Activated gamma-delta T cell treated with anti-CD3 and anti-CD28 coated beads, Interleukin-2, amount 50 U/mL, for 16 hours (primary cell): ENCODE data around the gene FAM83C.

Source experiments
- DNase-seq: peaks from one replicate; pipeline ENCODE4 v3.0.0-alpha.2; 2020; ENCODE audit warnings: low read depth

Gene FAM83C

GRCh38 chr20:35298264-35298663 lies 6.0 kb upstream of the FAM83C start:
- DNase-seq: no peak

GRCh38 chr20:35297740-35298139 lies 5.5 kb upstream of the FAM83C start:
- no peak for DNase-seq

GRCh38 chr20:35297155-35297554 lies 4.9 kb upstream of the FAM83C start:
- no peak for DNase-seq

- no peak for DNase-seq
These were observed 3.9 kb upstream of the FAM83C start for GRCh38 chr20:35296101-35296554.

GRCh38 chr20:35295674-35296073 lies 3.4 kb upstream of the FAM83C start:
- DNase-seq: no peak

GRCh38 chr20:35295058-35295457 lies 2.8 kb upstream of the FAM83C start:
- no peak for DNase-seq

GRCh38 chr20:35294293-35294685 lies 2.1 kb upstream of the FAM83C start:
- no peak for DNase-seq

GRCh38 chr20:35293303-35294292 lies 1.4 kb upstream of the FAM83C start:
- no peak for DNase-seq

- no peak for DNase-seq
These were observed 470 bp upstream of the FAM83C start for GRCh38 chr20:35292504-35293285.

- no peak for DNase-seq
These were observed 1.3 kb downstream of the FAM83C start for GRCh38 chr20:35290887-35291417.

- DNase-seq: no peak
These were observed 1.9 kb downstream of the FAM83C start for GRCh38 chr20:35290186-35290886.

- no peak for DNase-seq
These were observed 3.7 kb downstream of the FAM83C start for GRCh38 chr20:35288325-35289060.

GRCh38 chr20:35287509-35288324 lies 4.5 kb downstream of the FAM83C start:
- DNase-seq: no peak

GRCh38 chr20:35286899-35287508 lies 5.2 kb downstream of the FAM83C start:
- no peak for DNase-seq

- DNase-seq: no peak
These were observed 5.9 kb downstream of the FAM83C start for GRCh38 chr20:35286077-35286898.

GRCh38 chr20:35285806-35286076 lies 6.5 kb downstream of the FAM83C start:
- DNase-seq: no peak

GRCh38 chr20:35284992-35285805 lies 7.0 kb downstream of the FAM83C start:
- DNase-seq: no peak

- DNase-seq: peak; percentile 62
These were observed 7.8 kb downstream of the FAM83C start, which contains the start of gene EIF6 for GRCh38 chr20:35284267-35284991. Gene EIF6, minus strand, starts transcription at chr20:35284772. Its CDS starts 285 bp downstream, at chr20:35284487.
